ENCODE measurements around the gene PTX3. TPM values are rescaled to one million over a fixed set of nuclear protein-coding genes. Genes with fewer than 3 reads are reported as not detected.

Gene PTX3
- total and polyA plus RNA-seq, 10 of the 15 experiments (the other 5 are each of a cell fraction or from before 2014, with no cell fraction given), result 0.03 to 0.11 (median 0.06) TPM; not detected in 7

DNA sequence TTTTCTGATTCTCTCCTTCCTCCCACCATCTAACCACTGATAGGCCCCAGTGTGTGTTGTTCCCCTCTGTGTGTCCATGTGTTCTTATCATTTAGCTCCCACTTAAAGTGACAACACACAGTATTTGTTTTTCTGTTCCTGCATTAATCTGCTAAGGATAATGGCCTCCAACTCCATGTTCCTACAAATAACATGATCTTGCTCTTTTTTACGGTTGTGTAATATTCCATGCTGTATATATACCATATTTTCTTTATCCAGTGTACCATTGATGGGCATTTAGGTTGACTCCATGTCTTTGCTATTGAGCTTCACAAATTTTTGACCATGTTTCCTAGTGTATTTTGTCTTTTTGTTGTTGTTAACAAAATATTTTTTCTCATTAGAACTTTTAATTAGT is 36.0 kb downstream of the PTX3 start:
- ATAC-seq (no peak), FAIRE-seq (no peak), DNase-seq (ENCODE audit: low read depth, low spot score) (no peak)
- H4K20me1 ChIP-seq (ENCODE audit: control insufficient read depth, insufficient read depth), result no peaks in the 10 kb centered on the region
- no peak overlapping the region for H3K4me3 ChIP-seq
- SMC1A ChIA-PET (ENCODE audit: uncharacterized antibody, unreplicated experiment), result no interaction called here
- H2AFZ ChIP-seq (ENCODE audit: control insufficient read depth, low read depth, low read length), result no peak overlapping the region
- H3K27ac ChIP-seq (ENCODE audit: control insufficient read depth, insufficient read depth), result no peak overlapping the region
- CTCF ChIA-PET, result no interaction called here
- intact Hi-C loops (cut with micrococcal nuclease; ENCODE audit: unreplicated experiment) (no loop called here), in situ Hi-C loops (cut with MboI) (no loop called here)
- H3K9me3 ChIP-seq (replicated peaks; ENCODE audit: control insufficient read depth, insufficient read depth, low read length), result no peaks in the 10 kb centered on the region
- no TSS peak for BruUV-seq (replicated peaks)
- POLR2A ChIA-PET, result interaction anchor here (0.7 to 1.2 kb wide), 2 partner anchors 15 to 779 kb away, joined by 5 to 7 read pairs; no protein-coding TSS in a partner anchor
- WGBS (ENCODE audit: insufficient coverage, insufficient replicate concordance, low lambda C conversion rate, missing lambda C conversion rate), result 4% methylated on average over 1 of the region's 1 CpG
- no peak overlapping the region for H3K9ac ChIP-seq (ENCODE audit: control insufficient read depth, insufficient read depth, low read length)
- H3K79me2 ChIP-seq (ENCODE audit: control insufficient read depth, insufficient read depth, low read length), result no peaks in the 10 kb centered on the region
- no peaks in the 10 kb centered on the region for H3K4me1 ChIP-seq (ENCODE audit: control insufficient read depth, insufficient read depth, low read length)
- H3K27me3 ChIP-seq (replicated peaks in 1 of 2; ENCODE audit: control insufficient read depth in 2 of 2, insufficient read depth in 2 of 2, low read length in 1 of 2), result no peaks in the 10 kb centered on the region; a peak in 2 of 4 replicates
- no peak overlapping the region for H3K4me2 ChIP-seq (ENCODE audit: control insufficient read depth, insufficient read depth)
- RAD21 ChIA-PET (ENCODE audit: unreplicated experiment), result interaction anchor here (0.7 kb wide), 1 partner anchor 12 kb away, joined by 3 read pairs; no protein-coding TSS in a partner anchor
- no peaks in the 10 kb centered on the region for H3K36me3 ChIP-seq (ENCODE audit: control insufficient read depth in 2 of 2, insufficient read depth in 2 of 2, low read length in 1 of 2)
- TF ChIP-seq ETV6 (conservative IDR thresholded peaks at IDR 0.05 in 1 of 2, IDR thresholded peaks at IDR 0.05 in 1 of 2; ENCODE audit: borderline replicate concordance in 1 of 2, low read depth in 1 of 2) (no peak), ZSCAN29 (IDR thresholded peaks at IDR 0.05) (no peak), CREB1 (IDR thresholded peaks at IDR 0.05; ENCODE audit: low read depth) (no peak), POU2F2 (IDR thresholded peaks at IDR 0.05; ENCODE audit: borderline replicate concordance, low read depth, low read length) (no peak), MYC (IDR thresholded peaks at IDR 0.05; ENCODE audit: insufficient read depth, insufficient read length, insufficient replicate concordance, low read length, severe bottlenecking) (no peak), BMI1 (IDR thresholded peaks at IDR 0.05; ENCODE audit: borderline replicate concordance) (no peak), MTA2 (IDR thresholded peaks at IDR 0.05; ENCODE audit: low read depth) (no peak), ZZZ3 (IDR thresholded peaks at IDR 0.05; ENCODE audit: control insufficient read depth, insufficient read length, low read depth) (no peak), SMC3 (IDR thresholded peaks at IDR 0.05; ENCODE audit: borderline replicate concordance, low read length) (no peak), CBFB (IDR thresholded peaks at IDR 0.05; ENCODE audit: low read depth) (no peak), KAT2A (conservative IDR thresholded peaks at IDR 0.05; ENCODE audit: control insufficient read depth, low read depth, low read length) (no peak), IKZF2 (IDR thresholded peaks at IDR 0.05) (no peak), NFYB (IDR thresholded peaks at IDR 0.05; ENCODE audit: insufficient read depth, low read depth, low read length) (no peak), IKZF1 (conservative IDR thresholded peaks at IDR 0.05) (no peak)
- TF ChIP-seq, protein P1, sequence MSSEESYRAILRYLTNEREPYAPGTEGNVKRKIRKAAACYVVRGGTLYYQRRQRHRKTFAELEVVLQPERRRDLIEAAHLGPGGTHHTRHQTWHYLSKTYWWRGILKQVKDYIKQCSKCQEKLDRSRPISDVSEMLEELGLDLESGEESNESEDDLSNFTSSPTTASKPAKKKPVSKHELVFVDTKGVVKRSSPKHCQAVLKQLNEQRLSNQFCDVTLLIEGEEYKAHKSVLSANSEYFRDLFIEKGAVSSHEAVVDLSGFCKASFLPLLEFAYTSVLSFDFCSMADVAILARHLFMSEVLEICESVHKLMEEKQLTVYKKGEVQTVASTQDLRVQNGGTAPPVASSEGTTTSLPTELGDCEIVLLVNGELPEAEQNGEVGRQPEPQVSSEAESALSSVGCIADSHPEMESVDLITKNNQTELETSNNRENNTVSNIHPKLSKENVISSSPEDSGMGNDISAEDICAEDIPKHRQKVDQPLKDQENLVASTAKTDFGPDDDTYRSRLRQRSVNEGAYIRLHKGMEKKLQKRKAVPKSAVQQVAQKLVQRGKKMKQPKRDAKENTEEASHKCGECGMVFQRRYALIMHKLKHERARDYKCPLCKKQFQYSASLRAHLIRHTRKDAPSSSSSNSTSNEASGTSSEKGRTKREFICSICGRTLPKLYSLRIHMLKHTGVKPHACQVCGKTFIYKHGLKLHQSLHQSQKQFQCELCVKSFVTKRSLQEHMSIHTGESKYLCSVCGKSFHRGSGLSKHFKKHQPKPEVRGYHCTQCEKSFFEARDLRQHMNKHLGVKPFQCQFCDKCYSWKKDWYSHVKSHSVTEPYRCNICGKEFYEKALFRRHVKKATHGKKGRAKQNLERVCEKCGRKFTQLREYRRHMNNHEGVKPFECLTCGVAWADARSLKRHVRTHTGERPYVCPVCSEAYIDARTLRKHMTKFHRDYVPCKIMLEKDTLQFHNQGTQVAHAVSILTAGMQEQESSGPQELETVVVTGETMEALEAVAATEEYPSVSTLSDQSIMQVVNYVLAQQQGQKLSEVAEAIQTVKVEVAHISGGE (CRISPR knock-in tag; IDR thresholded peaks at IDR 0.05), result no peak
- TF ChIP-seq, protein P2, sequence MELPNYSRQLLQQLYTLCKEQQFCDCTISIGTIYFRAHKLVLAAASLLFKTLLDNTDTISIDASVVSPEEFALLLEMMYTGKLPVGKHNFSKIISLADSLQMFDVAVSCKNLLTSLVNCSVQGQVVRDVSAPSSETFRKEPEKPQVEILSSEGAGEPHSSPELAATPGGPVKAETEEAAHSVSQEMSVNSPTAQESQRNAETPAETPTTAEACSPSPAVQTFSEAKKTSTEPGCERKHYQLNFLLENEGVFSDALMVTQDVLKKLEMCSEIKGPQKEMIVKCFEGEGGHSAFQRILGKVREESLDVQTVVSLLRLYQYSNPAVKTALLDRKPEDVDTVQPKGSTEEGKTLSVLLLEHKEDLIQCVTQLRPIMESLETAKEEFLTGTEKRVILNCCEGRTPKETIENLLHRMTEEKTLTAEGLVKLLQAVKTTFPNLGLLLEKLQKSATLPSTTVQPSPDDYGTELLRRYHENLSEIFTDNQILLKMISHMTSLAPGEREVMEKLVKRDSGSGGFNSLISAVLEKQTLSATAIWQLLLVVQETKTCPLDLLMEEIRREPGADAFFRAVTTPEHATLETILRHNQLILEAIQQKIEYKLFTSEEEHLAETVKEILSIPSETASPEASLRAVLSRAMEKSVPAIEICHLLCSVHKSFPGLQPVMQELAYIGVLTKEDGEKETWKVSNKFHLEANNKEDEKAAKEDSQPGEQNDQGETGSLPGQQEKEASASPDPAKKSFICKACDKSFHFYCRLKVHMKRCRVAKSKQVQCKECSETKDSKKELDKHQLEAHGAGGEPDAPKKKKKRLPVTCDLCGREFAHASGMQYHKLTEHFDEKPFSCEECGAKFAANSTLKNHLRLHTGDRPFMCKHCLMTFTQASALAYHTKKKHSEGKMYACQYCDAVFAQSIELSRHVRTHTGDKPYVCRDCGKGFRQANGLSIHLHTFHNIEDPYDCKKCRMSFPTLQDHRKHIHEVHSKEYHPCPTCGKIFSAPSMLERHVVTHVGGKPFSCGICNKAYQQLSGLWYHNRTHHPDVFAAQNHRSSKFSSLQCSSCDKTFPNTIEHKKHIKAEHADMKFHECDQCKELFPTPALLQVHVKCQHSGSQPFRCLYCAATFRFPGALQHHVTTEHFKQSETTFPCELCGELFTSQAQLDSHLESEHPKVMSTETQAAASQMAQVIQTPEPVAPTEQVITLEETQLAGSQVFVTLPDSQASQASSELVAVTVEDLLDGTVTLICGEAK (IDR thresholded peaks at IDR 0.05; ENCODE audit: borderline replicate concordance), result no peak
